ENCODE measurements around the gene ADORA1.

Gene ADORA1

GRCh38 chr1:203142684-203143408, 15.3 kb downstream of the ADORA1 start:
- DNase-seq (ENCODE audit: low read depth) = no peak

- no peak for DNase-seq (ENCODE audit: low read depth)
Measured at GRCh38 chr1:203143641-203144040, 16.1 kb downstream of the ADORA1 start.

GRCh38 chr1:203144661-203145060, 17.1 kb downstream of the ADORA1 start:
- no peak for DNase-seq (ENCODE audit: low read depth)

- DNase-seq (ENCODE audit: low read depth) = no peak
Measured at GRCh38 chr1:203145321-203146041, 18.0 kb downstream of the ADORA1 start.

GRCh38 chr1:203146042-203146369, 18.5 kb downstream of the ADORA1 start:
- no peak for DNase-seq (ENCODE audit: low read depth)

GRCh38 chr1:203146537-203146936, 19.0 kb downstream of the ADORA1 start:
- no peak for DNase-seq (ENCODE audit: low read depth)

- no peak for DNase-seq (ENCODE audit: low read depth)
Measured at GRCh38 chr1:203147376-203147775, 19.9 kb downstream of the ADORA1 start.

- no peak for DNase-seq (ENCODE audit: low read depth)
Measured at GRCh38 chr1:203148127-203148526, 20.6 kb downstream of the ADORA1 start.

- no peak for DNase-seq (ENCODE audit: low read depth)
Measured at GRCh38 chr1:203148579-203148978, 21.1 kb downstream of the ADORA1 start.

GRCh38 chr1:203149188-203149840, 21.8 kb downstream of the ADORA1 start:
- no peak for DNase-seq (ENCODE audit: low read depth)

- DNase-seq (ENCODE audit: low read depth) = no peak
Measured at GRCh38 chr1:203150511-203151297, 23.2 kb downstream of the ADORA1 start.

- no peak for DNase-seq (ENCODE audit: low read depth)
Measured at GRCh38 chr1:203151362-203152157, 24.0 kb downstream of the ADORA1 start.

GRCh38 chr1:203152158-203153034, 24.9 kb downstream of the ADORA1 start:
- no peak for DNase-seq (ENCODE audit: low read depth)

GRCh38 chr1:203153051-203153988, 25.8 kb downstream of the ADORA1 start:
- no peak for DNase-seq (ENCODE audit: low read depth)

- no peak for DNase-seq (ENCODE audit: low read depth)
Measured at GRCh38 chr1:203153989-203154821, 26.7 kb downstream of the ADORA1 start.

GRCh38 chr1:203156280-203156679, 28.8 kb downstream of the ADORA1 start:
- no peak for DNase-seq (ENCODE audit: low read depth)

GRCh38 chr1:203158423-203158822, 30.9 kb downstream of the ADORA1 start:
- no peak for DNase-seq (ENCODE audit: low read depth)

GRCh38 chr1:203158960-203159665, 31.6 kb downstream of the ADORA1 start:
- DNase-seq (ENCODE audit: low read depth) = no peak
